ENCODE data around the gene CACNA1B.

The CACNA1B gene

DNA sequence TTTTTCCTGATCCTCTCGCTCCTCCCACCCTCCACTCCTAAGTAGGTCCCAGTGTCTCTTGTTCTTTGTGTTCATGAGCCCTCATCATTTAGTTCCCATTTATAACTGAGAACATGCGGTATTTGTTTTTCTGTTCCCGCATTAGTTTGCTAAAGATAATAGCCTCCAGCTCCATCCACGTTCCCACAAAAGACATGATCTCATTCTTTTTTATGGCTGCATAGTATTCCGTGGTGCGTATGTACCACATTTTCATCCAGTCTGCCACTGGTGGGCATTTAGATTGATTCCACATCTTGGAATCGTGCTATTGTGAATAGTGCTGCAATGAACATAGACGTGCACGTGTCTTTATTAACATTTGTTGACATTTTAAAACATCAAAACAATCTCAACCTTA lies 34.2 kb upstream of the CACNA1B start:
- TF ChIP-seq, protein P1, sequence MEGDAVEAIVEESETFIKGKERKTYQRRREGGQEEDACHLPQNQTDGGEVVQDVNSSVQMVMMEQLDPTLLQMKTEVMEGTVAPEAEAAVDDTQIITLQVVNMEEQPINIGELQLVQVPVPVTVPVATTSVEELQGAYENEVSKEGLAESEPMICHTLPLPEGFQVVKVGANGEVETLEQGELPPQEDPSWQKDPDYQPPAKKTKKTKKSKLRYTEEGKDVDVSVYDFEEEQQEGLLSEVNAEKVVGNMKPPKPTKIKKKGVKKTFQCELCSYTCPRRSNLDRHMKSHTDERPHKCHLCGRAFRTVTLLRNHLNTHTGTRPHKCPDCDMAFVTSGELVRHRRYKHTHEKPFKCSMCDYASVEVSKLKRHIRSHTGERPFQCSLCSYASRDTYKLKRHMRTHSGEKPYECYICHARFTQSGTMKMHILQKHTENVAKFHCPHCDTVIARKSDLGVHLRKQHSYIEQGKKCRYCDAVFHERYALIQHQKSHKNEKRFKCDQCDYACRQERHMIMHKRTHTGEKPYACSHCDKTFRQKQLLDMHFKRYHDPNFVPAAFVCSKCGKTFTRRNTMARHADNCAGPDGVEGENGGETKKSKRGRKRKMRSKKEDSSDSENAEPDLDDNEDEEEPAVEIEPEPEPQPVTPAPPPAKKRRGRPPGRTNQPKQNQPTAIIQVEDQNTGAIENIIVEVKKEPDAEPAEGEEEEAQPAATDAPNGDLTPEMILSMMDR (conservative IDR thresholded peaks at IDR 0.05; ENCODE audit: low read depth, low read length) = no peak
- no peak overlapping the region for H3K4me3 ChIP-seq (ENCODE audit: low read depth, low read length)

DNA sequence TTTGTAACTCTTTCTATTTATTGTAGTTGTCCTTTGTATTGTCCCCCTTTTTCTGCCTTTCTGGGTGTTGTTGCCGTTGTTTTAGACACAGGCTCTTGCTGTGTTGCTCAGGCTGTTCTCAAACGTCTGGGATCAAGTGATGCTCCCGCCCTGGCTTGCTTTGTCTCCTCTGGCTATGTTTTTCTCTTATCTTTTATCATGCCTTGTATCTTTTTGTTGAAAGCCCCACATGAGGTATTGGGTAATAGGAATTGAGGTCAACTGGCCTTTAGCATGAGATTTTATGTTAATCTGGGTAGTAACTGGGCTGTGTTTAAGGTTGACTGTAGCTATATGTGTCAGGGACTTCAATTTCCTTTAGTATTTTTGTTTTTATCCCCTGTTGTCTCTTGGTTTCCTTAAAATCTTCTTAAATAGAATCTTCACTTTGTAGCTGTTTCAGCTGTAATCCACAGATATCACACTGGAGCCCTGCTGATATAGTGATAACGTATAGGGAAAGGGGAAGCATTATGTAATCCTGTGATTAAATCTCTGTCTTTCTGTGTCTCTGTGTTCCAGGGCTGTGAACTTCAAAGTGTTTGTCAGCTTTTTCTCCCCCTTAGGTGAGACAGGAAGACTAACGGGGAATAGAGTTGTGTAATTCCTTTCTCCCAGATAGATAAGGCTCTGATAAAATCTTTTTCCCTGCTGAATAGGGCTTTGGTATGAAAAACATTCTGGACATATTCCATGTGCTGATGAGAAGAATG lies 25.9 kb upstream of the CACNA1B start:
- H3K4me3 ChIP-seq (ENCODE audit: low read depth, low read length) = no peak overlapping the region
- DNase-seq (ENCODE audit: low read depth) = no peak
- TF ChIP-seq, protein P1 (conservative IDR thresholded peaks at IDR 0.05; ENCODE audit: low read depth, low read length) = no peak

More for the DNA sequence above, 34.2 kb upstream of the CACNA1B start:
- DNase-seq (ENCODE audit: low read depth) = no peak

DNA sequence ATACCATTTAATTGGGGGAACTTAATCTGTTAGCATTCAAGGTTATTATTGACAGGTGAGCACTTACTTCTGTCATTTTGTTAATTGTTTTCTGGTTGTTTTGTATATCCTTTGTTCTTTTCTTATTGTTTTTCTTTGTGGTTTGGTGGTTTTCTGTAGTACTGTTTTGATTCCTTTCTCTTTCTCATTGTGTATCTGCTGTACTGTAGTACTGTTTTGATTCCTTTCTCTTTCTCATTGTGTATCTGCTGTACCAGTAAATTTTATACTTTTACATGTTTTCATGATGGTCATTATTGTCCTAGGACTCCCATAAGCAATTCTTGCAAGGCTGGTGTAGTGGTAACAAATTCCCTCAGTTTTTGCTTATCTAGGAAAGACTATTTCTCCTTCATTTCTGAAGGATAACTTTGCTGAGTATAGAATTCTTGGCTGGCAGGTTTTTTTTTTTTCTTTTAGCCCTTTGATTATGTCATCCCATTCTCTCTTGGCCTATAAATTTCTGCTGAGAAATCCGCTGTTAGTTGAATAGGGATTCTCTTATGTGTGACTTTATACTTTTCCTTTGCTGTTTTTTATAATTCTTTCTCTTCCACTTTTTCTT lies 24.1 kb upstream of the CACNA1B start:
- TF ChIP-seq, protein P1 (conservative IDR thresholded peaks at IDR 0.05; ENCODE audit: low read depth, low read length) = no peak
- H3K4me3 ChIP-seq (ENCODE audit: low read depth, low read length) = no peak overlapping the region
- no peak for DNase-seq (ENCODE audit: low read depth)

DNA sequence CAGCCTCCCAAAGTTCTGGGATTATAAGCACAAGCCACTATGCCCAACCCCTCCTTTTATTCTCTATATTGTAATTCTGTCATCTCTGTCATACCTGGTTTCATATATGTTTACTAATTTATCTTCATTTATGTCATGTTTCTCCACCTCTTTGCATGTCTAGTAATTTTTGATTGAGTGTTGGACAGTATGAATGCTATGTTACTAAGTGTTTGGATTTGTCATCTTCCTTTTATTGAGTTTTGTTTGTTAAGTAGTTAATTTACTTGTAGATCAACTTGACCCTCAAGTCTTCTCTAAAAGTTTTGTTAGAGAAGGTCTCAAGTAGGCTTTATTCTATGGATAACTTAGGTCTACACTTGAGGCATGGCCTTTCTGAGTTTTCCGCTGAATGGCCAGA lies 17.2 kb upstream of the CACNA1B start:
- TF ChIP-seq, protein P1 (conservative IDR thresholded peaks at IDR 0.05; ENCODE audit: low read depth, low read length) = no peak
- H3K4me3 ChIP-seq (ENCODE audit: low read depth, low read length) = no peak overlapping the region

DNA sequence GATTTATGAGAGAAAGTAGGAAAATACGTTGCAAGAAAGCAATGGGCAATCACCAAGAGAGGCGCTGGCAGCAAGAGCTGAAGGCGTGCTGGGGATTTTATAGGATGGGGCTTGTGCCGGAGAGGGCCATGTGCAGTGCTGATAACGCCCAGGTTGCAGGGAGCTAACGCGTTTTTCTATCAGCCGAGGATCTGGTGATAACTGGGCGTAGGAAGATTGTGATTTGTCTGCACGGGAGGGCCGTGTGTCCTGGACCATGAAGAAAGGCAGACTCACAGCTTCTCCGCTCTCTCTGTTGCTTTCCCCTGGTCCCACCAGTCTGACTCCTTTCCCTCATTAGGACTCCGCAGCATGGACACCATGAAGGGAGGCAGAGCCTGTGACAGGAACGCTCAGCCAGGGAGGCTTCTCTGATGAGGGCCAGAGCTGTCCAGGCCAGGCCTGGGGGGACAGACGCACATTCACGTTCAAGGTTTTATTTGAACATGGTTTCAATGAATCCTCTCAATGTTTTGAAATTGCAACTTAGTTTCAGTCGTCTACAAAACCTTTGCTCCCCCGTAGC lies 11.9 kb upstream of the CACNA1B start:
- no peak overlapping the region for H3K4me3 ChIP-seq (ENCODE audit: low read depth, low read length)
- no peak for DNase-seq (ENCODE audit: low read depth)
- TF ChIP-seq, protein P1 (conservative IDR thresholded peaks at IDR 0.05; ENCODE audit: low read depth, low read length) = no peak

More for the DNA sequence above, 17.2 kb upstream of the CACNA1B start:
- DNase-seq (ENCODE audit: low read depth) = no peak

DNA sequence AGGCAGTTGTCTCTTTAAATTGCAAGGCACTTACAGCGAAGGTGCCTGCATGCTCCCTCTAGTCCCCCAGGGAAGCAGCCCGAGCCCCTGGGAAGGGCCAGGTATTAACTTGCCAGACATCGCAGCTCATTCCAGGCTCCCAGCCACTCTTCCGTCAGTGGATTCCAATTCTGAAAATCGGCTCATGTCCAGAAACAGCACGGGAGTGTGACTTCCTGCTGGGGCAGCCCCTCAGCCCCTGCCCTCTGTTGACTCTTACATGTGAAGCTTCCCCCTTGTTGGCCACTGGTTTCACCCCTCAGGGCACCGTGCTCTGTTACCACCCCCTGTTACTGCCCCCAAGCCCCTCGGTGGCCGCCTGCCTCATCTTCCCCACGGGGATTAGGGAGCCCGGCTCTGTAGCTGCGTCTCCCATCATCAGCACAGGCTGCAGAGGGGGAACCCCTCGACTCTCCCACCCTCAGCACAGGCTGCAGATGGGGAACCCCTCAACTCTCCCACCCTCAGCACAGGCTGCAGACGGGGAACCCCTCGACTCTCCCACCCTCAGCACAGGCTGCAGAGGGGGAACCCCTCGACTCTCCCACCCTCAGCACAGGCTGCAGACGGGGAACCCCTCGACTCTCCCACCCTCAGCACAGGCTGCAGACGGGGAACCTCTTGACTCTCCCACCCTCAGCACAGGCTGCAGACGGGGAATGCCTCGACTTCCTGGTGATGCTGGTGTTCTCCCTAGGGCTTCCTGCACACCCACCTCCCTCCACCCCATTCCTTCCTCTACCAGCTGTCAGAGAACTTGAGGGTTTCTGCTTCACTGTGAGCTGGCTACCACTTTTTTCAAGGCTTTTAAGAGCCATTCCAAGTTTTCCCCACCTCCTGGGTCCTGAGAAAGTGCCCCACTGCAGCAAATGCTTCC lies 11.1 kb upstream of the CACNA1B start:
- TF ChIP-seq, protein P1 (conservative IDR thresholded peaks at IDR 0.05; ENCODE audit: low read depth, low read length) = no peak
- H3K4me3 ChIP-seq (ENCODE audit: low read depth, low read length) = no peak overlapping the region
- no peak for DNase-seq (ENCODE audit: low read depth)
